HT-29 (cell line): ENCODE measurements around the gene AFAP1. TPM values are rescaled to one million over a fixed set of nuclear protein-coding genes. Genes with fewer than 3 reads are reported as not detected.

Source experiments
- DNase-seq: peaks from one replicate; pipeline ENCODE4 v3.0.0-alpha.2; 2015; ENCODE audit warnings: low spot score
- total RNA-seq: library from RNA; depleted of rRNA; stranded (reverse); fragments of >200 nt; shearing (Covaris generic); gene quantifications from 2 replicates; pipeline ENCODE4 v1.2.3, GENCODE V29; 2014

Gene AFAP1
- total RNA-seq, 1 experiment from 2014 or later: 2.9 TPM

DNA sequence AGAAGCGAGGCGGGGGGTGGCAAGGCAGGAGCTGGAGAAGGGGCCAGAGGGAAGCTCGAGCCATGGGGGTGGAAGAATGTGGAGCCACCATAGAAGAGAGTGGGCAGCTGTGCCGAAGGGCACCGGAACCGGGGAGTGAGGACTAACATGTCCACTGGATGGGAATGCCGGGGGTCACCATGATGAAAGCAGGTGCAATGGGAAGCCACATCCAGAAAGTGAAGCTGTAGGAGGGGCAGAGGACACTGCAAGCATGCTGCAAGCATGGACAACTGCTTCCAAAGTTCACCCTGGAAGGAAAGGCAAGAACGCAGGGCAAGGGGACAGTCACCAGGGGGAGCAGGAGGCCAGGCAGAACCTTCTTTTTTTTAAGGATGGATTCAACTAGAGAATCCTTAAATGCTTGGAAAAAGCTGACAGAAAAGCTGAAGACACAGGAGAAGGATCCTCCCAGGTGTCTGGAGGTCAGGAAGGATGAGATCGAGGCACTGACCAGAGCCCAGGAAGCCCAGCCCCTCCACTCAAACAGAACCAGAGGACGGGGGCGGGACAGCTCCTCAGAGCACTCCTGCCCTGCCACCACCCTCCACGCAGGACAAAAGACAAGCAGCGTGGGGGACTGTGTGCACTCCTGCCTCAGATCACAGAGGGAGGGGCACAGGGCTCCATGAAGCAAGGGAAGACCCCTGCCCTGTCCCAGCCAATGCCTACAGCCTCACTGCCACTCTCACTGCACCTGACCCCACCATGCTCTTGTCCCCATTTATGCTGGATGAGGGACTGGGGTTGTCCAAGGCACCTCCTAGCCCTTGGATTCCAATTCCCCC is 169.2 kb downstream of the AFAP1 start:
- DNase-seq: peak; percentile 10

DNA sequence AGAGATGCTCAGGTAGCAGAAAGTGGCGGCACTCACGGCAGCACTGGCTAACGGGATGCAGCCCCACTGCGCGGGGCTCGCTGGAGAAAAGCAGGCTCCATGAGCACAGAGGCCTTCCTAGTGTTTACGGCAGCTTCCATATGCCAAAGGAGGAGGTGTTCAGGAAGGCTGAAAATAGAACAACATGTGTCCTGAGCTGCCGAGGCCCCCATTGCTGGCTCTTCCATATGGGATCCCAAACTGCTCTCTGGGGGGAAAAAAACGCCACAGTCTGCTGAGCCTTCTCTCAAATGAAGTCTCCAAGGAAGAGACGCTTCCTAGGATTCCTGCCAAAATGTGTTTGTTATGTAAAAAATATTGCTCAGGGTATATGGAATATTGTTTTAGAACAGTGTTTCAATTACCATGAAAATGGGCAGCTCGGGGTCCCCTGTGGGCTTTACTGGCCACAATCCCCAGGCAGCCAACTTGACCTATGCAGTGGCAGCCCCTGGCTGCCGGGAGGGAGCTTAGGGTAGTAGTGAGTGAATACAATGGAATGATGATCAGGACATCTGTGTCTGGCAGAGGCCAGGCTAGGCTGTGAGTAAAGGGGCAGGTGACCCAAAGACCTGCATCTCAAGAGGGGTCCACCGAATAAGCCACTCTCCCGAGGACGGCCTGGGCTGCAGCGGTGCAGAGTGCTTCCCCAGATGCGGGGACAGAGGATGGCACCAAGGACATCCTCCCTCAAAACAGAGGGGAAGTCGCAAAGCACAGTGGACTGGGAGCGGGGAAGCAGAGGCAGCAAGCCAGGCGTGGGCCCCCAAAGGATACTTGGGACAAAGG is 170.1 kb downstream of the AFAP1 start:
- no peak for DNase-seq

DNA sequence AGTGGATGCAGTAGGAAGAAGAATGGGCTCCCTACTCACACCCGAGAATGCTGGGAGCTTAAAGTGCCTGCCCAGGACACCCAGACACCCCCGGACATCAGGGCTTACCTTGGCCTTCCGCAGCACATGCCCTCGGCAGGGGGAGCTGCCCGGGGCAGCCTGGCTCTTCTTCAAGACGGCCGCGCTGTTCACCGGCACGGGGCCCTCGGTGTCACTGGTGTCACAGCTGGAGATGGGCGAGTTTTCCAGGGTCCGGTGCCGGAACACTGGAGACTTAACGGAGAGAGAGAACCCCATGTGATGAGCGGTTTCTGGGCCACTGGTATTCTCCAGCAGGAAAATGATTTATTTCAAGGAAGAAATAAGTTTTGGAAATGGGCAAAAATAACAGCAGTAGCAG is 170.9 kb downstream of the AFAP1 start:
- DNase-seq: no peak

DNA sequence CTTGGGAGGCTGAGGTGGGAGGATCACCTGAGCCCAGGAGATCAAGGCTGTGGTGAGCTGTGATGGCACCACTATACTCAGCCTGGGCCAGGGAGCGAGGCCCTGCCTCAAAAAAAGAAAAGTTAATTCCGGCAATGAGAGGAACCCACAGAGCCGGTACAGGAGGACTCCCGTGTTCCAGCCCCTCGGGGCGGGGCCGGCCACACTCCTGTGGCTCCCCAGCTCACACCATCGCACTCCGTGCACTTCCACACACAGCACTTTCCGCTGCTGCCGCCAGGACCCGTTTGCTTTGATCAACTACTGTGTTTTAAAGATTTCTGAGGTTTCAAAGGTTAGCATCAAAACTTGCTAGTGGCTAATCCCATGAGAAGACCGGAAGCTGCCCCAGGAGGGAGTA is 171.7 kb downstream of the AFAP1 start:
- no peak for DNase-seq

DNA sequence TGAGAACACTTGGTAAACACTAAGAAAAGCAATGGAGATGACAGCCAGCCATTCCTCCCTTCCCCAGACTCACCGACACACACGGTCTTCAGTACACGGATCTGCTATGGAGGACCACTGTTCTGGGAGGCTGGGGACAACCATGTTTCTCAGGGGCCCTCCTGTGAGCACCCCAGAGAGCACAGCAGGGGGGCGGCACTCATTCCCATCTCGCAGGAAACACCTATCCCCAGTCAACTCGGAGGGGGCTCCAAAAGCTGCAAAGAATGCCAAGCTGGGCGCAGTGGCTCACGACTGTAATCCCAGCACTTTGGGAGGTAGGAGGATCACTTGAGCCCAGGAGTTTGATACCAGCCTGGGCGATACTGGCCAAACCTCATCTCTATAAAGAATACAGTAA is 172.1 kb downstream of the AFAP1 start:
- no peak for DNase-seq

DNA sequence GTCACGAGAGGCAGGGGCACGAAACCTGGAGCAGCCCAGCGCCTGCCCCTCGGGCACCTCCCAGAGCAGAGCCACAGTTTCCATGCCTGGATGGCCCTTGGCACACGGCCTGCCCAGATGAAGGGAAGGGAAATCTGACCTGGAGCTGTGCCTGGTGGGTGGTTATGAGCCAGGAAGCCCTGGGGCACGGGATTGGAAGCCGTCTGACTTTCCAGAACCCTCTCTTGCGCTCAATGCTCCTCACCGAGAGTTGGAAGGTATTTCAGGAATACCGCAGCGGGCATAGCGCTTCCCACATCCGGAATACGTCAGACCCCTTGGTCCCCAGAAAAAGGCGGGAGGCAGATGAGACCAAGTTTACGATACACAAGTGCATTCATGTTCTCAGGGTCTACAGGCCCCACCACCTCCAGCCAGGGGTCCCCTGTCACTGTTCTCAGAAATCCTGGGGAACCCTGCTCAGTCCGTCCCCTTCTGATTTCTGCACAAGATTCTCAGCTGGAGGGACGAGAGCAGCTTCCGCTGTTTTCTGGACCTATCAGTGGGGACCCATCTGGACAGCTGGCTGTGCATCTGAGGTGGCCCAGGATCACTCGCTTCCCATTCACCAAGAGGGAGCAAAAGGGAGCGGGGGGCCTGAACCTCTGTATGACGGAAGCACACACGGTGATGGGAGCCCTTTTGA is 172.9 kb downstream of the AFAP1 start:
- no peak for DNase-seq

DNA sequence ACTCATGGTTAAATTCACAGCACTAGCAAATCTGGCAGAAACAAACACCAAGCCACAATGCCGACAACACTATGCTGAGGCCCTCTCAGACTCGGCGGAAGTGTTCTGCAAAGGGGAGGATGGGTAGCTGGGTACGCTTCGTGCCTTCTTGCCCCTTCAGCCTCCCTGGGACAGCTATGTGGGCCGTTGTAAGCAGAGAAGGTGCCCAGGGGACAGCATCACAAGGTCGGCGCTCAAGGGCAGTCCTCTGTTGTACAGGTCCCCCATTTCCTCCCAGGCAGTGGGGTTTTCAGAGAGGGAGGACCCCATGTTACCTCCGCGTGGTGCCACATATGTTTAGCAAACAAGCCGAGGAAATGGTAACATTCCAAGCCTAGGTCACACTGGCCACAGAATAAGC is 173.6 kb downstream of the AFAP1 start:
- DNase-seq: no peak

DNA sequence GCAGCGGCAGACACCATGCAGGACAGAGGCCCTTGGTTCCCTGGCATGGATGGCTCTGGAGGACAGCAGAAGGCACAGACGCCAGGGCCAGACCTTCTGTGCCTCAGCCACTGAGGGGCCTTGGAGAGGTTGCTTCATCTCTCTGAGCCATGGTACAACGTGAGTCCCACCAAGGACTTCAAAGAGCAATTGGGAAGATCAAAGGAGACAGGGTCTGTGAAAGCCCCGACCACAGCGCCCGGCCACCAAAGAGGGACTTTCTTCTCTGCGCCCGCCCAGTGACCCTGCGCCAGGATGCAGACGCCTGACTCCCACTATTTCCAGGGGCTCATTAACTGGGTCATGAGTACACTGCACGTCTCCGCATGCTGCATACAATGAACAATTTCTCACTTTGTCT is 174.0 kb downstream of the AFAP1 start:
- no peak for DNase-seq

DNA sequence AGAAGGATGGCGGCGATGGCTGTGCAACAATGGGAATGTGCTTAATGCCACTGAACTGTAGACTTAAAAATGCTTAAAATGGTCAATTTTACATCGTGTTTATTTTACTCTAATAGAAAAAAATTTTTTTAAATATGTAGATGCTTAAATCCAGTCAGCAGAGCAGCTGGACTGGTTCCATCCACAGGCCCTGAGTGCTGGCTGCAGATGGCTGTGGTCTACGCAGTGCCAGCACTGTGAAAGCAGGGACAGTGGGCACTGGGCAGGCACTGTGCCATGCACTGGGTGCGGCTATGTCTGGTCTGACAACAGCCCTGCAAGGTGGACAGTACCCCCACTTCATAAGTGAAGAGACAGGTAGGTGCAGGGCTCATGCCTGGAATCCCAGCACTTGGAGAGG is 175.2 kb downstream of the AFAP1 start:
- no peak for DNase-seq

DNA sequence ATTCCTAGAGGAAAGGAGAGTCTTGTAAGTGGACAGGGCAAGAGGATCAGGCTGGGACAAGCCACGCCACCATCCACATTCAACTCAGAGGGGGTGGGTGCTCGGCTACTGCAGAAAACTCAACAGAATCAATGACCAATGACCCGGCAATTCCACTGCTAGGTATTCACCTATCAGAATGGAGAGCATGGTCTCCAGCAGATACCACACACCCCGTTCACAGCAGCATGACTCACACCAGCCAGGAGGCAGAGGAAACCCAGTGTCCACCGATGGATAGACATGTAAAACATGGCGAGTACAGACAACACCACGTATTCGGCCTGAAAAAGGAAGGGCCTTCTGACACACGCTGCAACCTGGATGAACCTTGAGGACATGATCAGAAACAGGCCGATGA is 175.9 kb downstream of the AFAP1 start:
- no peak for DNase-seq

DNA sequence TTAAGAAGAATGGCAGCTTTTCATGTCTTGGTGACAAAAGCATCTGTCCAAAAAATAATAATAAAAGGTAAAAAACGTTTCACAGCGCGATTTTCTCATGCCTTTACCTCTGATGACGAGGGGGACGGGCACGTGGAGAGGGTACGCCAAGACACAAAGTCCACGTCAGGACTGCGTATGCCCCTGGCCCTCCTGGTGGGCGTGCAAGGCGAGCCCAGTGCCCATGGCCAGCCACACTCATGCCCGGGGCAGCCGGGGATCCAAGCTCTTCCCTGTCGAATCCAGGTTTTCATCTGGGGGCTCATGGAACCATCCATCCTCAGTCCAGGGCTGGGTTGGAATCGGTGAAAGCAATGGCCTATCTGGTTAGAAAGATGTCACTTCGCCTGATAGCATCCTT is 176.6 kb downstream of the AFAP1 start:
- no peak for DNase-seq

DNA sequence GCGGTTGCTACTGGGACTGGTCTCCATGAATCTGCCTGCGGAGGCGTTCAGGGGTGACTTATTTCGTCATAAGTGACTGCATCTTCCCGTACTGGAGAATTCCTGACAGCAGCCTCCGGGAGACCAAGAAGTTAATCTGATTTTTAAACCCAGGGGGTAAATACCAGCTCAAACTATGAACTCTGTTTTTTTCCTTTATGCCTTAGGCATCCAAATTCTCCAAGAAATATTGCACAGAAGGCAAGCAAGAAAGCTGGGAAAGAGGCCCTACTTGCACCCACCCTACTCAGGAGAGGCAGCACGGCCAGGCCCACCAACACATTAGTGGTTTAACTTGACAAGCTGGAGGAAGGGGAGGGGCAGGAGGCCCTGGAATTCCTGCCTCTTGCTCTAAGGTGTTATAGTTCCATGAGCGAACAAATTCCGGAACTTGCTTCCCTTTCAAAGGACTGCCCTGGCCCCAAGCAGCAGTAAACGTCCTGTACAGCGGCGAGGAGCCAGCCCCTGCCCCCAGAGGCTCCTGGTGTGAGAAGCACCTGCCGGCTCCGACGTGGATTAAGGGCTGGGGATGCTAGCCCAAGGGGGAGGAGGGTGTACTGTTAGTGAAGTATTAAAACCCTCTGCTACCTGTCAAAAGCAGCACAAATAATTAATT is 177.2 kb downstream of the AFAP1 start:
- no peak for DNase-seq

DNA sequence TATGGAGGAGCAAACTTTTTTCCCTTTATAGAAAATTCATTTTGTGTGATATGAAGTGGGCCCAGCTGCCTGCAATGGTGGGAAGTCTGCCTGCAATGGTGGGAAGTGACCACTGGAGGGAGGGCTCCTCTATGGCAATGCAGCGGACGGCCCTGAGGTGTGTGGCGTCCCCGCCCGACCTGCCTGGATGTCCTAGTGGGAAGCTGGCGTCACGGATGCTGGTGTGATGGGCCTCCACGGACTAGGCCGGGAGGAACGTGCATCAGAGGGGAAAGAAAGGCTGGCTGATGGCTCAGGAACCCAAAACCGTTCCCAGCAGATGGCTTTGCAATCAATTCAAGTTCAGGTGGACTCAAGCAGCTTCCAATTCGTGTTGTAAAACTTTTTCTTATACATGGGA is 177.9 kb downstream of the AFAP1 start:
- peak; percentile 66 for DNase-seq

DNA sequence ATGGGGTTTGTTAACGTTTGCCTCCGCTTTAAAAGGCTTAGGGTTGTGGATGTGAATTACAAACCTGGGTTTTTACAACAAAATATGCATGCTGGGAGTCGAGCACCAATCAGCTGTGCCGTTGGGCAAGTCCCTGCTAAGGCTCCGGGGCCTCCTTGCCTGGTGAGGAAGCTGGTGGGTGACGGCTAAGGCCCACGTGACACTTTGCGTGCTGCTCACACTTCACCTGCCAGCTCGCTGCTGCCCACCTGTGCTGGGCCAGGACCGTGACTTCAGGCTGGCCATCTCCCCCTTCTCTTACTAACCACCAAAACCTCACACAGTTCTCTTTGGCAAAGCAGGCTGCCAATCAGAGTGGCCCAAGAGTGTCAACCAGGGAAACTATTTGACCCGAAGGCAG is 178.3 kb downstream of the AFAP1 start:
- DNase-seq: no peak

DNA sequence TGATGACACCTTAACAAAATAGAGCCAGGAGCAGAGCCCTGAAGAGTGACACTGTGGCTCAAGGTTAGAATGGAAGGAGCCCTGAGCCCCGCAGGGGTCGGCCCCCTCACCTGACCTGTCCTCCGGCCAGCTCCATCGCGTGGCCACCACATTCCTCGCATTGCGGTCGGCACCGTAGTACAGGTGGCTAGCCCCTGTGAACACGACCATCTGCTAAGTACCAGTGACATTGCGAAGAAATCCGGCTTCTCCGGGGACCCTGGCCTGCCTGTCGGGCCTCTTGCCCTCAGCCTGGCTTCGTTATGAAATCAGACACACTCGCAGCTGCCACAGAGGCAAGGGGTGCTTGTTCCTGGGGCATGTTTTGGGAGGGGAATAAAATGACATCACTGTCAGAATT is 179.0 kb downstream of the AFAP1 start:
- no peak for DNase-seq

DNA sequence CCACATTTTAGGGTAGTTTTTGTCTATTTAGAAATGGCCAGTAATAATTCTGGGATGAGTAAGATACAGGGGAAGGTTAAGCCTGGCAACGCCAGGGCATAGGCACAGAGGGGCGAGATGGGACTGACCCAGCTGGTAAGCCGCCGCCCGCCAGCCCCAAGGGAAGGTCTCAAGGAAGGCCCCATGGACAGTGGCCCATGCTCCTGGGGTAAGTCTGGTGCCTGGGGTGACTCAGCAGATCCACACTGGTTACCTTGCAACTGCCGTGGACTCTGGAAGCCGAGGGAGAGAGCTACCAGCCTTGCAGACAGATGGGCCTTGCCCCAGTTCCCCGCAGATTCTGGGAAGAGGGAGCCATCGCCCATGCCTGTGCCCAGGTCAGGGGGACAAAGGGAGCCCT is 179.4 kb downstream of the AFAP1 start:
- no peak for DNase-seq

DNA sequence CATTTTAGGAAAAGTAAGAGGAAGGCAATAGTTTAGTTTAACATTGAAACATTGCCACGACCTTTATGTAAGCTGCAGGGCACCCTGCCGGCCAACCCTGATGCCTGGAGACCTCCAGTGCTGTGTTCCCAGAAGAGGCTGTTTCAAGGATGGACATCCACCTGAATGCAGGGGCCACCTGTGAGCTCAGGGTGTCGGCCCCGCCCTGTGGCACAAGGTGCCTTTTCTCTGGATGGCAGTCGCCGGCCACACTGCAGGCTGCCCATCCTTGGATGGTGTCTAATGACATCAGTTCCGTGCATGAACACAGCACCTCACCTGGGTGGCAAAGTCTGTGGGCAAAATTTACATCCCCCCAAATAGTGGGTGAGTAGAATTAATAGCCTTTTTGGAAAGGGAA is 180.0 kb downstream of the AFAP1 start:
- no peak for DNase-seq

DNA sequence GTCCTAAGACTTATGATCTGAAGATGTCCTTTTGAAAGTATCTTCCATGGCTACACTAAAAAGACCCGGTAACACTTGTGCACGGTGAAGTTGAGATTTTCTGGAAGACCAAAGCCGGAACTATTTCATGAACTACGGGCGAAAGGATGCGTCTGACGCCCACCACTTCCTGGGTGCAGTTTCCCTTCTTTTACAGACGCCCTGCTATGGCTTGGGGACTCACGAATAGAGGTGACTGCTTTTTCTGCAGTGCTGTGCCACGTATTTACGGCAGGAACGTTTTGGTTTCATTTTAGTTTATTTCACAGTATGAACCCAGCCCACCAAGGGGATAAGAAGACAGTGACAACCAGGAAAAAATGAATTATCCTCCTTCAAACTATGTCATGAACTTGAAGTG is 180.4 kb downstream of the AFAP1 start:
- DNase-seq: no peak

DNA sequence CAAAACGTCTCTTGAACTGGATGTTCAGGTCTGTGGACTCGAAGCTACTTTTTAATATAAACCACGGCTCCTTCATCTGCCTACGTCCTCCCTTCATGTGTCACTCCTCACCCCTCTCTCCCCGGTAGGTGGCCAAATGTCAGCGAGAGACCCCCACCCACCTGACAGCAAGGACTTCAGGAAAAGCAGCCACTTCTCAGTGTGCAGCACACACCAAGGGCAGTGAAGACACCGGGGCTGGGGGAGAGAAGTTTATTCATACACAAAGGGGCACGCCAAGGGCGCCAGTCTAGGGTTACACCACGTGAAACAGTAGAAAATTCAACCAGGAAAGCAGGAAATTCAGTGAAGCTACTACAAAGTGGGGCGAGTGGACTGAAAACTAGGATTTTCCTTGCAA is 181.2 kb downstream of the AFAP1 start:
- DNase-seq: no peak

DNA sequence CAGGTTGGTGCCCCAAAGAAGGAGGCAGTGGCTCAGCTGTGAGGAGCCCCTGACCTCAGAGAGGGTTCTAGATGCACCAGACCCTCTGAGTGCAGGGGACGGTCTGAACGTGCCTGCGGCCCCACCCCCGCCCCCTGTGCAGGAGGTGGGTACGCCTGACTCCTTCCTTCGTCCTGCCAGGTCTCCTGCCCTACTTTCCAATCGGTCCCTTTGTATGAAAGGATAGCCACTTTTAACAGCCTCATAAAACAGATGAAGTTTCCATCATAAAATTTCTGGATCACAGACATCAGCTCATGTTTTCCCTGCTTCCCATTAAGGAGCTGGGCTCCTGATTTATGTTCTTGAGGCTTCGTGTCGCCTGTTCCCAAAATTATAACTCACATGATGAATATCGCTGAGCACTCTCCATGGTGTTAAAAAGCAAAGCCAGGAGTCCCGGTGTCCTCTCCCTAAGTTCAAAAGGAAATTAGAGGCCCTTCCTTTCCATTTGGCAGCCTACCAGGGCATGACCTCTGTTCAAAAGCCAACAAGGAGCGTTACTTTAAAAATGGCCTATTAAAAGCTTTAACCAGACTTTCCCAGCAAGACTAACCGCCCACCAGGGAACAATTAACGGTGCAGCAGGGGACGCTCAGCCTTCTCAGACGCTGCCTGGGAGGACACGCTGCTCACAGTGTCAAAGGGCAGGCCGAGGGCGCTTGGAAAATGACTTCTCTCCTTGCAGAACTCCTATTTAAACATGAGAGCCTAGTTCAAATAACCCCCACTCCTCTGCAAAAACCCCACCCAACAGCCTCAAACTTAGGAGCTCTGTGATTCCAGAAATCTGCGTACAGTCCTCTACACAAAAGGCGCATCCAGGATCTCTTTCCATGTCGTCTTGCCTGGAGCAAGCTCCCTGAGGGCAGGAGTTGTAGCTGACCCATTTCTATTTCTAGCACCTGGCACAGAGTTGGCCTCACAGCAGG is 181.9 kb downstream of the AFAP1 start:
- no peak for DNase-seq
